HUES6 (cell line): ENCODE results near the gene PTTG2.

Experiments used
- H3K27ac ChIP-seq: 2 replicates; pipeline ENCODE4 v1.7.0; 2013; ENCODE audit warnings: low read depth, mild to moderate bottlenecking, low read length, inconsistent platforms
- H3K27me3 ChIP-seq: 2 replicates; pipeline ENCODE4 v1.6.1; 2013; ENCODE audit warnings: low read length; ENCODE audit not compliant: control insufficient read depth, insufficient read depth
- H3K36me3 ChIP-seq: 2 replicates; pipeline ENCODE4 v1.6.1; 2013; ENCODE audit warnings: low read length; ENCODE audit not compliant: control insufficient read depth, insufficient read depth
- H3K4me1 ChIP-seq: 2 replicates; pipeline ENCODE4 v1.6.1; 2013; ENCODE audit warnings: low read length; ENCODE audit not compliant: control insufficient read depth, insufficient read depth
- H3K4me3 ChIP-seq: 2 replicates; pipeline ENCODE4 v1.5.1; 2013; ENCODE audit warnings: low read depth, low read length
- H3K9ac ChIP-seq: one replicate; pipeline ENCODE4 v1.6.1; 2013; ENCODE audit warnings: mild to moderate bottlenecking, low read length
- H3K9me3 ChIP-seq: 2 replicates; pipeline ENCODE4 v1.6.1; 2013; ENCODE audit warnings: low read depth, low read length; ENCODE audit not compliant: control insufficient read depth, insufficient read depth

PTTG2 gene

GRCh38 chr4:37935026-37935425 lies 25.2 kb upstream of the PTTG2 start:
- no peaks in the 10 kb centered on the region for H3K4me1 ChIP-seq
- H3K9ac ChIP-seq = no peak overlapping the region
- H3K36me3 ChIP-seq = no peaks in the 10 kb centered on the region
- H3K4me3 ChIP-seq = no peak overlapping the region
- no peaks in the 10 kb centered on the region for H3K27me3 ChIP-seq
- no peaks in the 10 kb centered on the region; the same call in 1 of the 2 replicates for H3K9me3 ChIP-seq
- H3K27ac ChIP-seq = no peak overlapping the region

- Histone ChIP-seq H3K4me3 (no peak overlapping the region), H3K9ac (no peak overlapping the region), H3K9me3 (no peaks in the 10 kb centered on the region; the same call in 1 of the 2 replicates), H3K27ac (no peak overlapping the region), H3K27me3 (no peaks in the 10 kb centered on the region), H3K36me3 (no peaks in the 10 kb centered on the region), H3K4me1 (no peaks in the 10 kb centered on the region)
These were observed 23.2 kb upstream of the PTTG2 start for GRCh38 chr4:37936889-37937498.

GRCh38 chr4:37938208-37938607 lies 22.0 kb upstream of the PTTG2 start:
- Histone ChIP-seq H3K27ac (no peak overlapping the region), H3K9me3 (no peaks in the 10 kb centered on the region; the same call in 1 of the 2 replicates), H3K4me1 (no peaks in the 10 kb centered on the region), H3K4me3 (no peak overlapping the region), H3K27me3 (no peaks in the 10 kb centered on the region), H3K36me3 (no peaks in the 10 kb centered on the region), H3K9ac (no peak overlapping the region)

- Histone ChIP-seq H3K27me3 (no peaks in the 10 kb centered on the region), H3K36me3 (no peaks in the 10 kb centered on the region), H3K4me3 (no peak overlapping the region)
These were observed 13.6 kb upstream of the PTTG2 start for GRCh38 chr4:37946503-37947179.

GRCh38 chr4:37948542-37948941 lies 11.7 kb upstream of the PTTG2 start:
- Histone ChIP-seq H3K9me3 (no peaks in the 10 kb centered on the region), H3K36me3 (no peaks in the 10 kb centered on the region), H3K27ac (no peak overlapping the region)

More at GRCh38 chr4:37946503-37947179, 13.6 kb upstream of the PTTG2 start:
- Histone ChIP-seq H3K4me1 (no peaks in the 10 kb centered on the region), H3K9ac (no peak overlapping the region), H3K27ac (no peak overlapping the region), H3K9me3 (no peaks in the 10 kb centered on the region)

GRCh38 chr4:37949636-37950426 lies 10.4 kb upstream of the PTTG2 start:
- H3K27me3 ChIP-seq = no peaks in the 10 kb centered on the region
- no peak overlapping the region for H3K27ac ChIP-seq
- H3K9ac ChIP-seq = no peak overlapping the region
- no peak overlapping the region for H3K4me3 ChIP-seq
- no peaks in the 10 kb centered on the region for H3K36me3 ChIP-seq
- H3K9me3 ChIP-seq = no peaks in the 10 kb centered on the region
- H3K4me1 ChIP-seq = no peaks in the 10 kb centered on the region

More at GRCh38 chr4:37948542-37948941, 11.7 kb upstream of the PTTG2 start:
- H3K4me3 ChIP-seq = no peak overlapping the region
- no peak overlapping the region for H3K9ac ChIP-seq
- no peaks in the 10 kb centered on the region for H3K27me3 ChIP-seq
- H3K4me1 ChIP-seq = no peaks in the 10 kb centered on the region

GRCh38 chr4:37951461-37952352 lies 8.5 kb upstream of the PTTG2 start:
- H3K36me3 ChIP-seq = no peaks in the 10 kb centered on the region
- no peaks in the 10 kb centered on the region for H3K27me3 ChIP-seq
- no peak overlapping the region for H3K4me3 ChIP-seq
- no peak overlapping the region for H3K9ac ChIP-seq
- H3K9me3 ChIP-seq = no peaks in the 10 kb centered on the region
- no peak overlapping the region for H3K27ac ChIP-seq
- no peaks in the 10 kb centered on the region for H3K4me1 ChIP-seq

GRCh38 chr4:37953156-37953555 lies 7.0 kb upstream of the PTTG2 start:
- H3K4me1 ChIP-seq = no peaks in the 10 kb centered on the region
- H3K36me3 ChIP-seq = no peaks in the 10 kb centered on the region
- H3K27me3 ChIP-seq = no peaks in the 10 kb centered on the region
- H3K9ac ChIP-seq = no peak overlapping the region
- no peaks in the 10 kb centered on the region for H3K9me3 ChIP-seq
- H3K27ac ChIP-seq = no peak overlapping the region
- no peak overlapping the region for H3K4me3 ChIP-seq

GRCh38 chr4:37953620-37954293 lies 6.4 kb upstream of the PTTG2 start:
- no peaks in the 10 kb centered on the region for H3K27me3 ChIP-seq
- H3K4me3 ChIP-seq = no peak overlapping the region
- no peak overlapping the region for H3K9ac ChIP-seq
- H3K27ac ChIP-seq = no peak overlapping the region
- H3K4me1 ChIP-seq = no peaks in the 10 kb centered on the region
- no peaks in the 10 kb centered on the region for H3K9me3 ChIP-seq
- H3K36me3 ChIP-seq = no peaks in the 10 kb centered on the region

DNA sequence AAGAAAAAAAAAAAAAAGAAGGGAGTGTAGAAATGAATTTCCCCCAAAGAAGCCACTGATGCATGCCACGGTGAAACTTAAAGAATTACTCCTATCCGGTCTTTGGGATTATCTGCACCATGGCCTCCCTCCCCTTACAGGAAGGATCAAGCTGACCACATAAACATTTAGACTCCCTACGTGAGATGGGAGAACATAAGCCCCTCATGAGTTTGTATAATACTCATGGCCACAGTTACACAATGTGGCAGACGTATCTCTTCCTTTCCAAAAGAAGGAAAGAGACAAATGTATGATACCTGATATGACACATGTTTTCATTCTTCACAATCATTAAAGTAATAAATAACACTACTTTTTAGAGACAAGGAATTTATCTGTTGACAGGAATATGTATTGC lies 3.3 kb upstream of the PTTG2 start:
- no peaks in the 10 kb centered on the region for H3K27me3 ChIP-seq

More for the DNA sequence above, 3.3 kb upstream of the PTTG2 start:
- Histone ChIP-seq H3K9ac (no peak overlapping the region), H3K4me3 (no peak overlapping the region), H3K4me1 (no peaks in the 10 kb centered on the region), H3K27ac (no peak overlapping the region), H3K36me3 (no peaks in the 10 kb centered on the region), H3K9me3 (no peaks in the 10 kb centered on the region)
